Endothelial cell of umbilical vein (primary cell): Measurements from ENCODE around the gene OR2V1. TPM values are rescaled to one million over a fixed set of nuclear protein-coding genes. Genes with fewer than 3 reads are reported as not detected.
"Not testable (repeated sequence)": the region's sequence is repeated elsewhere in the genome, so short reads cannot be mapped to it uniquely, and the experiment has no call there.

ENCODE experiments used
- Bru-seq: library from RNA; stranded (reverse); fragments of 400-500 nt; gene quantifications from one replicate; lab custom pipeline; 2021; lab: Mats Ljungman, UMichigan
- BruChase-seq, 2 experiments: library from RNA; stranded (reverse); fragments of 400-500 nt; gene quantifications; one replicate each; lab custom pipeline; 2021; lab: Mats Ljungman, UMichigan
- BruUV-seq: library from RNA; stranded (reverse); fragments of 400-500 nt; replicated peaks from 2 replicates; lab custom pipeline; 2021; lab: Mats Ljungman, UMichigan
- CTCF ChIA-PET: fragments of 300-600, 350-600 bp; sonication (Branson Sonifier 250); formaldehyde crosslinking; loops from one replicate; lab custom pipeline; 2021; ENCODE audit warnings: antibody characterized with exemption, inconsistent platforms; lab: Charles Lee
- POLR2A ChIA-PET: fragments of 300-600, 350-600 bp; sonication (Branson Sonifier 250); formaldehyde crosslinking; loops from one replicate; lab custom pipeline; 2021; ENCODE audit warnings: antibody characterized with exemption, inconsistent platforms; lab: Charles Lee
- DNase-seq: peaks from one replicate; pipeline ENCODE4 v3.0.0-alpha.2; 2011; ENCODE audit warnings: low read depth, low spot score
- FAIRE-seq: peaks from 2 replicates; lab custom pipeline; 2011; peaks lifted over from hg19 to GRCh38; lab: Jason Lieb, UNC
- H2AFZ ChIP-seq: 2 replicates; pipeline ENCODE4 v1.6.0; 2012; ENCODE audit warnings: low read depth, low read length, control low read depth, inconsistent platforms
- H3K27ac ChIP-seq: 2 replicates; pipeline ENCODE4 v1.5.1; 2011; ENCODE audit warnings: low read depth, mild to moderate bottlenecking, control low read depth, low read length, moderate library complexity; ENCODE audit not compliant: insufficient read depth
- H3K27me3 ChIP-seq, 2 experiments: 2 replicates each; pipeline versions ENCODE4 v1.6.0 to v1.6.1; 2011; ENCODE audit warnings: low read length in 2 of 2, mixed read lengths in 1 of 2; ENCODE audit not compliant: control insufficient read depth in 2 of 2, insufficient read depth in 2 of 2
- H3K36me3 ChIP-seq, 2 experiments: 2 replicates in 1 of 2; 3 replicates in 1 of 2; pipeline ENCODE4 v1.5.1; 2011; ENCODE audit warnings: low read length in 2 of 2, mild to moderate bottlenecking in 1 of 2, moderate library complexity in 1 of 2; ENCODE audit not compliant: control insufficient read depth in 2 of 2, insufficient read depth in 2 of 2; ENCODE audit errors: extremely low read depth in 1 of 2
- H3K4me1 ChIP-seq: 3 replicates; pipeline ENCODE4 v1.5.1; 2011; ENCODE audit warnings: mild to moderate bottlenecking, low read length; ENCODE audit not compliant: control insufficient read depth, insufficient read depth; ENCODE audit errors: extremely low read depth
- H3K4me2 ChIP-seq: 2 replicates; pipeline ENCODE4 v1.6.1; 2011; ENCODE audit warnings: low read length, control low read depth, mixed read lengths; ENCODE audit not compliant: insufficient read depth
- H3K4me3 ChIP-seq, 3 experiments: fragments of 200-600 bp in 1 of 3; sonication (generic), shearing (Covaris generic) in 1 of 3; replicated peaks in 1 of 3; 2 replicates each; pipeline ENCODE4 v1.5.1; 2011 to 2016; ENCODE audit warnings: control low read depth in 3 of 3, low read length in 3 of 3, mild to moderate bottlenecking in 2 of 3, inconsistent platforms in 1 of 3, low read depth in 1 of 3, moderate library complexity in 1 of 3; ENCODE audit not compliant: insufficient read depth in 1 of 3
- H3K79me2 ChIP-seq: 2 replicates; pipeline ENCODE4 v1.6.0; 2012; ENCODE audit warnings: low read length, inconsistent platforms; ENCODE audit not compliant: control insufficient read depth, insufficient read depth
- H3K9ac ChIP-seq: replicated peaks from 2 replicates; pipeline ENCODE3; 2011; ENCODE audit warnings: low read length, control low read depth; ENCODE audit not compliant: insufficient read depth; ENCODE audit errors: extremely low read depth
- H3K9me1 ChIP-seq: replicated peaks from 3 replicates; pipeline ENCODE4 v1.6.0; 2011; ENCODE audit warnings: mild to moderate bottlenecking, low read length; ENCODE audit not compliant: control insufficient read depth, insufficient read depth; ENCODE audit errors: extremely low read depth
- H3K9me3 ChIP-seq: replicated peaks from 2 replicates; pipeline ENCODE4 v1.5.1; 2012; ENCODE audit warnings: low read length, inconsistent platforms; ENCODE audit not compliant: control insufficient read depth, insufficient read depth
- H4K20me1 ChIP-seq: replicated peaks from 2 replicates; pipeline ENCODE3; 2011; ENCODE audit warnings: mild to moderate bottlenecking, low read length; ENCODE audit not compliant: control insufficient read depth, insufficient read depth; ENCODE audit errors: extremely low read depth
- EZH2 ChIP-seq: IDR thresholded peaks from 2 replicates; pipeline ENCODE4 v1.6.1; 2012; ENCODE audit warnings: borderline replicate concordance, low read depth, mild to moderate bottlenecking, moderate library complexity, low read length, inconsistent platforms; ENCODE audit not compliant: severe bottlenecking
- FOS ChIP-seq: IDR thresholded peaks from 2 replicates; pipeline ENCODE4 v1.6.1; 2011; ENCODE audit warnings: mild to moderate bottlenecking, low read length, moderate library complexity, borderline replicate concordance; ENCODE audit not compliant: insufficient read depth
- GATA2 ChIP-seq: IDR thresholded peaks from 2 replicates; pipeline ENCODE4 v1.7.0; 2011; ENCODE audit warnings: low read depth, mild to moderate bottlenecking, moderate library complexity, mixed read lengths, low read length; ENCODE audit not compliant: insufficient read length, insufficient read depth
- JUN ChIP-seq: IDR thresholded peaks from 2 replicates; pipeline ENCODE4 v1.6.1; 2011; ENCODE audit warnings: borderline replicate concordance, low read depth; ENCODE audit not compliant: insufficient read length, insufficient read depth
- MYC ChIP-seq: IDR thresholded peaks from one replicate; pipeline ENCODE4 v1.6.1; 2011; ENCODE audit warnings: mild to moderate bottlenecking, low read depth, low read length
- POLR2A ChIP-seq: IDR thresholded peaks from 2 replicates; pipeline ENCODE4 v1.6.1; 2012; ENCODE audit warnings: low read depth, mild to moderate bottlenecking, control low read depth, low read length
- POLR2AphosphoS5 ChIP-seq: IDR thresholded peaks from 2 replicates; pipeline ENCODE4 v1.6.1; 2012; ENCODE audit warnings: low read depth, mild to moderate bottlenecking, control low read depth, low read length, moderate library complexity; ENCODE audit not compliant: insufficient read depth
- dilution Hi-C: fragments of 300-500 bp; cut with MboI; formaldehyde crosslinking; loops from one replicate; pipeline ENCODE4 v1.15.0; 2019; ENCODE audit warnings: low sequenced_read_pairs; ENCODE audit not compliant: extremely low pct_ligation_motif_present
- intact Hi-C: fragments of 100-400 bp; cut with micrococcal nuclease; formaldehyde crosslinking; loops from one replicate; pipeline ENCODE4 v1.10.0; 2022
- long read RNA-seq: library from polyadenylated mRNA; stranded (forward); transcript quantifications from one replicate; pipeline ENCODE4 v2.0.0, GENCODE V29; 2021
- polyA minus RNA-seq, 3 experiments: library from RNA; depleted of rRNA, polyadenylated mRNA; stranded (reverse); fragments of >200 nt; gene quantifications; 1 replicate in 1 of 3; 2 replicates in 2 of 3; pipeline ENCODE4 v1.2.3, GENCODE V29; 2011
- polyA plus RNA-seq, 4 experiments: library from polyadenylated mRNA; depleted of rRNA in 3 of 4; stranded (reverse) in 3 of 4; unstranded in 1 of 4; fragments of >200 nt; gene quantifications; 2 replicates each; pipeline versions ENCODE4 v1.2.1 to v1.2.3, GENCODE V29; 2011 to 2012; ENCODE audit warnings: missing spikeins in 1 of 4
- total RNA-seq: library from RNA; stranded (reverse); gene quantifications from 2 replicates; pipeline ENCODE4 v1.2.3, GENCODE V29; 2021
- TF ChIP-seq, protein P1 (sequence below): IDR thresholded peaks from 2 replicates; pipeline ENCODE4 v1.6.1; 2011; ENCODE audit not compliant: insufficient read depth, insufficient read length
- TF ChIP-seq, protein P2 (sequence below), 2 donors: IDR thresholded peaks; 1 replicate in 1 of 2; 2 replicates in 1 of 2; pipeline ENCODE4 v1.5.1; 2011; ENCODE audit warnings: low read length in 2 of 2, mild to moderate bottlenecking in 2 of 2, moderate library complexity in 2 of 2, control low read depth in 1 of 2, inconsistent platforms in 1 of 2, low read depth in 1 of 2; ENCODE audit not compliant: insufficient read depth in 1 of 2; ENCODE audit errors: extremely low read depth in 1 of 2

The OR2V1 gene, protein sequence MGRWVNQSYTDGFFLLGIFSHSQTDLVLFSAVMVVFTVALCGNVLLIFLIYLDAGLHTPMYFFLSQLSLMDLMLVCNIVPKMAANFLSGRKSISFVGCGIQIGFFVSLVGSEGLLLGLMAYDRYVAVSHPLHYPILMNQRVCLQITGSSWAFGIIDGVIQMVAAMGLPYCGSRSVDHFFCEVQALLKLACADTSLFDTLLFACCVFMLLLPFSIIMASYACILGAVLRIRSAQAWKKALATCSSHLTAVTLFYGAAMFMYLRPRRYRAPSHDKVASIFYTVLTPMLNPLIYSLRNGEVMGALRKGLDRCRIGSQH
- total RNA-seq (not detected in 2 replicates), polyA plus RNA-seq (not detected in 2 replicates), polyA minus RNA-seq (not detected in 2 replicates), Bru-seq, nascent RNA (not detected), BruChase-seq, experiment 1, labeled RNA remaining after a 6-hour chase (not detected), BruChase-seq, experiment 2, labeled RNA remaining after a 2-hour chase (not detected)
- not detected in 2 replicates for polyA plus RNA-seq (2011; cell fraction: cytosol; rRNA removed)
- not detected in 2 replicates for polyA plus RNA-seq (2011; cell fraction: nucleus; rRNA removed)
- polyA plus RNA-seq (2012), result not detected in 2 replicates
- not detected for polyA minus RNA-seq (2011; cell fraction: cytosol; rRNA and poly(A)+ RNA removed)
- polyA minus RNA-seq (2011; cell fraction: nucleus; rRNA and poly(A)+ RNA removed), result not detected in 2 replicates
- long read RNA-seq, result 0 reads

DNA sequence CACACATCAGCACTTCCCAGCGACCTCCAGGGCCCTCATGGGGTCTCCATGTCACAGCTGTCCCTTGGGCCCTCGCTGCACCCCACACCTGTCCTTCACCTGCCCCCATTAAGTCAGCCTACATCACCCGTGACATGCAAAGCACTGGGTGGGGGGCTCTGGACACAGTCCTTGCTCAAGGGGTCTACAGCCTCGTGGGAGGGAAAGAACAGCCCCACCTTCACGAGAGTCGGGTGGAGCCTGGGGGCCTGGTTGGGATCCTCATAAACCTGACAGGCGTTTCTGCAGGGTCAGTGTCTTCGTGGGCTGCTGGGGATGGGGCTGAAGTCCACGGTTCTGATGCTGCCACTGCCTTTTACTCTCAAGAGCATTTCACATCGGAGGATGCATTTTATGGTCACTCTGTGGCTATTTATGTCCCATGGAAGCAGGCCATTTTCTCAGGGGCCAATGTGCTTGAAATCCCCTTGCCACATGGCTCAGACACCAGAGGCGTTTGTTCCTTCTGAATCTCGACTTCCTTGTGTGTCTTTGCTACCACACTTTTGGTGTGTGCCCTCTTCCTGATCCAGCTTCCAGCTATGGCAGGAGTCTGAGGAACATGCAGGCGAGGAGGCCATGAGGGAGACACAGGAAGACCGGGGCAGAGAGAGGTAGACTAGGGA lies at the start of gene OR2V1:
Gene OR2V1, minus strand, starts transcription at position 338 of the 665 bp plus-strand sequence. CDS start 5,865 bp downstream, outside the sequence.
- Histone ChIP-seq H3K4me2 (no peak within 1 kb of the TSS), H3K27ac (no peak within 1 kb of the TSS), H3K9me1 (no peaks in the 10 kb centered on the region), H3K79me2 (no peaks in the 10 kb centered on the region), H2AFZ (no peak within 1 kb of the TSS), H4K20me1 (no peaks in the 10 kb centered on the region), H3K9me3 (no peaks in the 10 kb centered on the region), H3K4me1 (peaks cover 6% of the 10 kb centered on the region), H3K27me3 (no peaks in the 10 kb centered on the region), H3K36me3 (no peaks in the 10 kb centered on the region), H3K9ac (no peak within 1 kb of the TSS), H3K4me3 (no peak within 1 kb of the TSS)
- BruUV-seq, result no TSS peak
- TF ChIP-seq POLR2AphosphoS5 (no peak), GATA2 (no peak), MYC (no peak), JUN (no peak), POLR2A (no peak), EZH2 (no peak), FOS (no peak)
- TF ChIP-seq, protein P1, sequence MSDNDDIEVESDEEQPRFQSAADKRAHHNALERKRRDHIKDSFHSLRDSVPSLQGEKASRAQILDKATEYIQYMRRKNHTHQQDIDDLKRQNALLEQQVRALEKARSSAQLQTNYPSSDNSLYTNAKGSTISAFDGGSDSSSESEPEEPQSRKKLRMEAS, result no peak
- TF ChIP-seq, protein P2, sequence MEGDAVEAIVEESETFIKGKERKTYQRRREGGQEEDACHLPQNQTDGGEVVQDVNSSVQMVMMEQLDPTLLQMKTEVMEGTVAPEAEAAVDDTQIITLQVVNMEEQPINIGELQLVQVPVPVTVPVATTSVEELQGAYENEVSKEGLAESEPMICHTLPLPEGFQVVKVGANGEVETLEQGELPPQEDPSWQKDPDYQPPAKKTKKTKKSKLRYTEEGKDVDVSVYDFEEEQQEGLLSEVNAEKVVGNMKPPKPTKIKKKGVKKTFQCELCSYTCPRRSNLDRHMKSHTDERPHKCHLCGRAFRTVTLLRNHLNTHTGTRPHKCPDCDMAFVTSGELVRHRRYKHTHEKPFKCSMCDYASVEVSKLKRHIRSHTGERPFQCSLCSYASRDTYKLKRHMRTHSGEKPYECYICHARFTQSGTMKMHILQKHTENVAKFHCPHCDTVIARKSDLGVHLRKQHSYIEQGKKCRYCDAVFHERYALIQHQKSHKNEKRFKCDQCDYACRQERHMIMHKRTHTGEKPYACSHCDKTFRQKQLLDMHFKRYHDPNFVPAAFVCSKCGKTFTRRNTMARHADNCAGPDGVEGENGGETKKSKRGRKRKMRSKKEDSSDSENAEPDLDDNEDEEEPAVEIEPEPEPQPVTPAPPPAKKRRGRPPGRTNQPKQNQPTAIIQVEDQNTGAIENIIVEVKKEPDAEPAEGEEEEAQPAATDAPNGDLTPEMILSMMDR (IDR thresholded peaks at IDR 0.05; ENCODE audit: extremely low read depth in 1 of 2, insufficient read depth in 1 of 2, low read depth in 1 of 2, low read length in 2 of 2), result no peak
- DNase-seq (no peak), FAIRE-seq (no peak)
- dilution Hi-C loops, result no loop called here
- ChIA-PET CTCF (no interaction called here), POLR2A (no interaction called here)
- intact Hi-C loops, result loop anchor here (10.0 kb wide), 1 partner anchor 1646 kb away; no protein-coding TSS in a partner anchor

DNA sequence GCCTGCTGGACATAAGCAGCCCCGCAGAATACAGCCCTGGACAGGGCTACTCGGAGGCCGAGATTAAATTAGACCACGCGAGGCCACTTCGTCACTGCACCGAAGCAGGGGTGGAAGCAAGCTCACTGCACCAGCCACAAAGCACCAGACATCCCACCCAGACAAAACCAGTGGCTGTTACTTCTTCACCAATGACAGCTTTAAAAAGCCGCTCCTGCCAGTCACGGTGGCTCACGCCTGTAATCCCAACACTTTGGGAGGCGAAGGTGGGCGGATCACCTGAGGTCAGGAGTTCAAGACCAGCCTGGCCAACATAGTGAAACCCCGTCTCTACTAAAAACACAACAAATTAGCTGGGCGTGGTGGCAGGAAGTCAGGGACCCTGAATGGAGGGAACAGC lies 46.6 kb upstream of the OR2V1 start:
- FAIRE-seq, H3K4me3 ChIP-seq, H3K27me3 ChIP-seq, dilution Hi-C loops, H3K9ac ChIP-seq, H3K79me2 ChIP-seq, H3K4me2 ChIP-seq, H4K20me1 ChIP-seq, DNase-seq, intact Hi-C loops, H3K9me3 ChIP-seq, H3K4me1 ChIP-seq, H2AFZ ChIP-seq, POLR2A ChIA-PET, CTCF ChIA-PET, H3K27ac ChIP-seq, BruUV-seq, H3K36me3 ChIP-seq, H3K9me1 ChIP-seq: not testable (repeated sequence)
